Measurements from ENCODE around the gene CSF2.

CSF2 gene

GRCh38 chr5:132073231-132074013, at the start of gene CSF2:
Gene CSF2 (plus strand): TSS chr5:132073789. CDS start chr5:132073824, 35 bp downstream.
- no peak within 1 kb of the TSS for H3K27ac ChIP-seq

DNA sequence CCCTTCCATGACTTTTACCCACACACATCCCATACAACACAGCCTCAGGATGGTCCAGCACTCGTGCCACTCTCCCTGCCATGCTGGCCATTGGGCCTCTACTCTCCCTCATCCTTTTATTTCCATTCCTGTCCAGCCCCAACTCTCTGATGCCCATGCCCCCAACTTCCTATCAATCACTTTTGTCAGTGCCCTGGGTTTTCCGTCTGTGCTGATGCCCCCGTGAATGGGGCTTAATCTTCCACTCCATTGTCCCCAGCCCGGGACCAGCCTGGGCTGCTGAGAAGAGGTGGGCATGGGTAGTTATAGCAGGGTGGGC, 49.5 kb upstream of the CSF2 start:
- H3K27ac ChIP-seq = no peak overlapping the region
- TF ChIP-seq ZFX (IDR thresholded peaks at IDR 0.05) = no peak
- no peak for TF ChIP-seq CTCF (conservative IDR thresholded peaks at IDR 0.05)

More at GRCh38 chr5:132073231-132074013, at the start of gene CSF2:
- TF ChIP-seq CTCF (conservative IDR thresholded peaks at IDR 0.05) (no peak), ZFX (IDR thresholded peaks at IDR 0.05) (no peak)

DNA sequence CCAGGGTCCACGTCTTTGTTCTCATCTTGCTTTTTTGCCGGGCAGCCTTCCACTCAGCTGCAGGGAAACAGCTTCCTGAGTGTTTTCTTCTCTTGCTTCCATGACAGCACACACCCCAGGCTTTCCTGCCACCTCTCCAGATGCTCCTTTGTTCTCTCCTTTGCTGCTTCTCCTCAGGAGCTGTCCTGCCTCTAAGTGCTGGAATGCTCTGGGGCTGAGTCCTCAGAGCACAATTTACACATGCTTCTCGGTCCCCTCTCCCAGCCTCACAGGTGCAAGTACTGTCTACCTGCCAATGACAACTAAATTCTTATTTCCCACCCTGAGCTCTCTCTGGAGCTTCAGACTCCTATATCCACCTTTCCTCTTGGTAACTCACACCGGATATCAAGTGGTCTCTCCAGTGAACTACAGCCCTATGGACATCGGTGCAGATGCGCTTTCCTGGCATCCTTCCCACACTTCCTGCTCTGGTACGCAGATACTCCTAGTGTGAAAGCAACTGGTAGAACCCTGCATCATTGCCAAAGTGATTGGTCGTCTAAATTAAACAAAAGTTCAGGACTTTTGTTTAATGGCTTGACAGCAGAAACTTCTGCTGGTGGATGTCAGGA, 48.7 kb upstream of the CSF2 start:
- TF ChIP-seq ZFX (IDR thresholded peaks at IDR 0.05) = no peak
- no peak for TF ChIP-seq CTCF (conservative IDR thresholded peaks at IDR 0.05)
- no peak overlapping the region for H3K27ac ChIP-seq

GRCh38 chr5:132025403-132025971, 48.1 kb upstream of the CSF2 start:
- TF ChIP-seq ZFX (IDR thresholded peaks at IDR 0.05) = no peak
- TF ChIP-seq CTCF (conservative IDR thresholded peaks at IDR 0.05) = no peak
- no peak overlapping the region for H3K27ac ChIP-seq

GRCh38 chr5:132026516-132027008, 47.0 kb upstream of the CSF2 start:
- TF ChIP-seq ZFX (IDR thresholded peaks at IDR 0.05) = no peak
- TF ChIP-seq CTCF (conservative IDR thresholded peaks at IDR 0.05) = no peak
- H3K27ac ChIP-seq = no peak overlapping the region

DNA sequence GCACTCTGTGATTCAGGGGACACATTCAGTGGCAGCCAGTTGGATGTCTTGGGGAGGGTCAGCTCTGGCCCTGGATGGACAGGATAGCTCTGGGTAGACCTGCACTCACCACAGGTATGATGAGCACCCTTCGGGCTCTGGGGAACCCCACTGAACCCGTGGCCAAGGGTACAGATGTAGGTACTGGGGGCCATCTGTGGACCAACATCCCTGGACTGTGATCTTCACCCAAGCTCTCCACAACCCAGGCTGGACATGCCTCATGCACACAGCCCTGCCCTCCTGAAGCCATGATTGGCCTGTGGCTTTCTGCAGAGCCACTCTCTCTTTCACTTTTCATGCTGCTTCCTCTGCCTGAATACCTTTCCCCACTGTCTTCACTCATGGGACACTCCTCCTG, 46.6 kb upstream of the CSF2 start:
- no peak overlapping the region for H3K27ac ChIP-seq
- TF ChIP-seq CTCF (conservative IDR thresholded peaks at IDR 0.05) (no peak), ZFX (IDR thresholded peaks at IDR 0.05) (no peak)

Data from C4-2B (cell line).